Anterior cingulate cortex (tissue), 58 donors: ENCODE data around the gene GMFB.

ENCODE experiments used
- DNase-seq, 58 donors: peaks; one replicate each; lab custom pipeline; 2025; lab: John Stamatoyannopoulos, UW

Gene GMFB

DNA sequence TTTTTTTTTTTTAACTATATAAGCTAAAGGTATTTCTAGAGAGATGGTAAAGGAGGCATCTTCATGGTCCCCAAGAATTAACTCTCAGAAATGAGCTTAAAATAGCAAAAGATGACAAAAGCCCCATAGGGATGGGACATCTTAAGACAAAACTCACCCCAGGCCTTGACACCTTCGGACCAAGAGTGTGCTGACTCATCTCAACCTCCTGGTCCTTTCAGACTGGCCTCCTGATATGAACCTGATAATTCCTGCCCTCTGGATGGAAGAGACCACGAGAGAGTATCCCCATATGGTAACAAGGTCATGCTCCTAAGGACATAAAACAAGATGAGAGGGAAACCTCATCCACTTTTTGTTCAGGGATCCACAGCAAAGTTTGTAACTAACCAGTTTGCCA, 8.4 kb upstream of the GMFB start:
- no peak for DNase-seq

DNA sequence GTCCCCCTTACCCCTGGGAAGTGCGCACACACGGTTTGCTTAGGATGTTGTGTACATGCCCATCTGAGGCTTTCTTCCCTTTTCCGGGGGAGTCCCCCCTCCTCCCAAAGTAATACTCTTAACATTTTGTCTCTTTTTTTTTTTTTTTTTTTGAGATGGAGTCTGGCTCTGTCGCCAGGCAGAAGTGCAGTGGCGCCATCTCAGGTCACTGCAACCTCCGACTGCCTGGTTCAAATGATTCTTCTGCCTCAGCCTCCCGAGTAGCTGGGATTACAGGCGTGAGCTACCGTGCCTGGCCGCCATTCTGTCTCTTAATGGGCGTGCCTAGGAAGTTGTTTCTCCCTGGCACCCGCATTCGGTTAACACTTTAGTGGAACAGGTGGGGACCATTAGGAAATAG, 4.5 kb upstream of the GMFB start:
- DNase-seq = no peak

DNA sequence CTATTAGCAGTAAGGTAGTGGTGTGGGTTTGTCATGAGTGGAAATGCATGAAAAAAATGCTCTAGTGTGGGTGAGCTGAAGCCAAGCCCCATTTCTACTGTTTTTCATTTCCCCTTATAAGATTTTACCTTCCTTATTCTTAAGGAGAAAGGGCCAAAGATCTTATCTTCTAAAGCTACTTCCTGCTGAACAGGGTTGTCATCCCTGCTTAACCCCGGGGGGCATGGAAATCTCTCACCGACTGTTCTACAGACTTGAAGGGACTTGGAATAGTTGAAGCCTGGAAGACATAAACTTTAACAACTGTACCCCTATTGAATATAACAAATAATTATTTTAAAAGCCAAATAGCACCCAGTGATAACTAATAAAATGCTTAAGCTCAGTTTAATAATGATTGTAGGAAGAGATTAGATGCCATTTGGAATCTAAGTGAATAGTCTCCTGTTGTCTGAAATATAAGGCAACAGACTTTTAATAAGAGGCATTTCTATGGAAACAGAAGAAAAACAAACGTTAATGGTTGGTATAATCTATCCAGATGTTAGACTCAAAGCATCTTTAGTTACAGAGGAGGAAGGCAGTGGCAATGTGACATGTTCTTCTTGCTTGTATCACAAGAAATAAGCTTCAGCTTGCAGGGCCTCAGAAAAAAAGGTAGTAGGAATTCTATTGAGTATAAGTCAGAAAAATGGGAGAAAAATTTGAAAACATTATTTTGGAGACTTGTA, 1.8 kb upstream of the GMFB start:
- no peak for DNase-seq

GRCh38 chr14:54489731-54490444, 1.1 kb upstream of the GMFB start:
- no peak for DNase-seq

DNA sequence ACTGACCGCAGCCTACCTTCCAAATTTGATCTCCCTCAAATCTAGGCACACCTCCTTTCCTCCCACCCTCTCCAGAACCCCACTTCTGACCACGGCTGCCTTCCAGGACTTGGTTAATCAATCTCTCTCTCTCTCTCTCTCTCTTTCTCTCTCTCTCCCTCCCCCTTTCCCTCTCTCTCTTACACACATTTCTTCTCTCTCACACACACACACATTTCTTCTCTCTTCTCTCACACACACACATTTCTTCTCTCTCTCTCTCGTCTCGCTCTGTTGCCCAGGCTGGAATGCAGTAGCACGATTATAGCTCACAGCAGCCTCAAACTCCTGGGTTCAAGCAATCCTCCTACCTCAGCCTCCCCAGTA, 521 bp upstream of the GMFB start:
- peak in 3 of 58 donors; percentile 34 to 53 (median 51) for DNase-seq

- DNase-seq = no peak
Observed at GRCh38 chr14:54488318-54488645, 498 bp downstream of the GMFB start.

- no peak for DNase-seq
Observed at GRCh38 chr14:54487771-54488170, 1.0 kb downstream of the GMFB start.

- no peak for DNase-seq
Observed at GRCh38 chr14:54486685-54487084, 2.1 kb downstream of the GMFB start.

DNA sequence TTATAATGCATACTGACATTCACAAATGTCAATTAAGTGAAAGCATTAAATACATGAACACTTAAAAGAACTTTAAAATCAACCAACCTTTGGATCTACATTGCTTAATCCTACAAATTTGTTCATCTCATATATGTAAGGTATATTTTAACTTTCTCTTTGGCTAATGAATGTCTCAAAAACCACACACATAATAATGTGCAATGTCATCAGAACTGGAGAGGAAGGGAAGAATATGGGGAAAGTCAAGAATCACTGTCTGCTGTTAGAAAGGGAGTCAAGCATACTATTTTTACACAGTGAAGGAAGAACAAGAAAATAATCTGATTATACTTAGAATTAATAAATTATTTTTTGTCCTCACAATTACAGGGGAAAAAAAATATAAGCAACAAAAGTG, 4.9 kb downstream of the GMFB start:
- DNase-seq = no peak

- no peak for DNase-seq
Observed at GRCh38 chr14:54483073-54483745, 5.6 kb downstream of the GMFB start.

GRCh38 chr14:54481695-54482094, 7.1 kb downstream of the GMFB start:
- no peak for DNase-seq

- DNase-seq = no peak
Observed at GRCh38 chr14:54480830-54481562, 7.8 kb downstream of the GMFB start.

GRCh38 chr14:54478636-54479215, 10.1 kb downstream of the GMFB start:
- no peak for DNase-seq

DNA sequence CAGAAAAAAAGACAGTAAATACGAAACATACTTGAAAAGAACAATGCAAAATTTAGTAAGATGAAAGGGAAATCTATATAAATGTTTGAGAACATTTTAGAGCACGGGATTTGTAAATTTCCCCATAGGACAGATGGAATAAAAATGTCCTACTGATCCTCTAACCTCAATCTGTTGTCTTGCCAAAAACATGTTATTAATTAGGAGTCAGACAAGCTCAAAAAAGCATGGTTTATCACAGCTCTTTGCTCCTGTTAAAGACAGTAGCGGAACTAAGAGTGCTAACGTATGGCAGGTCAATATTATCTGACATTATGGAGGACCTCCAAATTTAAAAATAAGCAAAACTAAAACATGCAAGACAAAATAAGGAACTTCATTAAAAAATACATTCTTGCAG, 12.9 kb downstream of the GMFB start:
- no peak for DNase-seq

DNA sequence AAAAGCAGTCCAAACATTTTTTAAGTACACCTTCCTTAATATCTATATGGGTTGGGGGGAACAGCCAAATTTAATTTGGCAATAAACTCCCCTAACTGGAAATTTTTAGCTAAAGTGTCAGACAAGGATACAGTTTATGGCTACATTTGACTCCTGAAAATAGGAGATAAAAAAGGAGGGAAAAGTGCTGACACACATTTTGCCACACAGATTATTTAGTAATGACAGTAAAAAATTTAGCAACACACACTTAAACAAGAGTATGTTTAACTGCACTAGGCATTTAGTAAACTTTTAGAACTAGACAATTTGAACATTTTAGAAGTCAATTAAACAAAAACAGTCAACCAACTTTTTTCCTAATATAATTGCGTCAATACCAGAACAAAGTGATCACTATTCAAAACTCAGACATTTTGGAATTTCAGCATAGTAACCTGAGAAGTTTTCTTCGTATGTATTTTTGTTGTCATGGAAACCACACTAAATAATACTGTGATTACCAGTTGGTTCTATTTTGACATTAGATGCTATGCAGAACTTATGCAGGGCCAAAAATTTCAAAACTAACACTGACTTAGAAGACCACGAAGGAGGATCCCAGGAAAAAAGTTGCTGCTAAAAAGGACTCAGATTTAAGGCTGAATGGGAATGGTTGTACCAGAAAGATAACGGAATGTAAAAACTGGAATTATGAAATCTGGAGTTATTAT, 13.4 kb downstream of the GMFB start:
- DNase-seq = no peak

DNA sequence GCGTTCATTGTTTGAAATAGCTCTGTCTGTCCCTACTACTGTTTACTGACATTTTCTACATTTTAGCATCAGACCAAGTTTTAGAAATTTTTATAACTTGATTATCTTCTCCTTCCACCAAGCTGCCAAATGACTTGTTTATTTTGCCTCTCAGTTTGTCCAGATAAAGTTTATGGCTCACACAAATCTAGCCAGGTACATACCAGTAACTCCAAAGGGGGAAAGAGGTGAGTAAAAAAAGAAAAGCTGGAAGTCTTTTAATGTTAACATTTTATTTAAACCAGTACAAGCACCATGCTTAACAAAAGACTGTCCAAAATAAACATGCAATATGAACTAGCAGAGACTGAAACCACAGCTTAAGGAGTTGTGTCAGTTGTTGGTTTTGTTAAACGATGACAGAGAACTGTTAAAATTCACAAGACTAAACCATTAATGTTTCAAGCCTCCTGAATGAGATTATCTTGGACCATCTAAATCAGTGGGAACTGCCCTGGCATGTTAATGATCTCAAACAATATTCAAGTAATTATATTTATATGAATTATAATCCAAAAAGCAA, 14.5 kb downstream of the GMFB start:
- DNase-seq = no peak

GRCh38 chr14:54472315-54472714, 16.5 kb downstream of the GMFB start:
- DNase-seq = no peak

GRCh38 chr14:54471641-54472040, 17.1 kb downstream of the GMFB start:
- no peak for DNase-seq

- DNase-seq = no peak
Observed at GRCh38 chr14:54470701-54471100, 18.1 kb downstream of the GMFB start.

GRCh38 chr14:54467280-54467679, 21.5 kb downstream of the GMFB start:
- no peak for DNase-seq
